Mesothelial cell of epicardium (in vitro differentiated cells): ENCODE data around the gene CGREF1. TPM values are rescaled to one million over a fixed set of nuclear protein-coding genes. Genes with fewer than 3 reads are reported as not detected.
A peak's percentile ranks its signal among the peaks of the same experiment; 100 is the strongest.

Source experiments
- DNase-seq, 2 experiments: peaks; one replicate each; pipeline ENCODE4 v3.0.0; 2021; ENCODE audit warnings: low spot score in 2 of 2; ENCODE audit not compliant: unreplicated experiment in 2 of 2
- H3K27ac Mint-ChIP-seq: 2 replicates; pipeline ENCODE4 v1.8.0; 2021; ENCODE audit warnings: mixed read lengths
- H3K27me3 Mint-ChIP-seq: 2 replicates; pipeline ENCODE4 v1.8.0; 2021; ENCODE audit warnings: low read depth, mixed read lengths
- H3K36me3 Mint-ChIP-seq: 2 replicates; pipeline ENCODE4 v1.8.0; 2021; ENCODE audit warnings: mixed read lengths
- H3K4me1 Mint-ChIP-seq: 2 replicates; pipeline ENCODE4 v1.8.0; 2021; ENCODE audit warnings: mixed read lengths
- H3K4me3 Mint-ChIP-seq: 2 replicates; pipeline ENCODE4 v1.8.0; 2021; ENCODE audit warnings: mild to moderate bottlenecking, moderate library complexity, mixed read lengths
- H3K9me3 Mint-ChIP-seq: 2 replicates; pipeline ENCODE4 v1.8.0; 2021; ENCODE audit warnings: mixed read lengths
- total RNA-seq: library from RNA; stranded (reverse); gene quantifications from 3 replicates; pipeline ENCODE4 v1.2.1, GENCODE V29; 2021
- TF ChIP-seq, protein P1 (sequence below): fragments of 200-600 bp; sonication (generic); IDR thresholded peaks from one replicate; pipeline ENCODE4 v1.5.0; 2021; ENCODE audit warnings: antibody characterized with exemption; ENCODE audit not compliant: unreplicated experiment

Gene CGREF1
- total RNA-seq, 1 donor from 2014 or later = 1.5 TPM

GRCh38 chr2:27082773-27083409, 36.0 kb downstream of the CGREF1 start:
- H3K4me1 Mint-ChIP-seq = peaks cover 39% of the 10 kb centered on the region
- H3K27me3 Mint-ChIP-seq = peaks cover 12% of the 10 kb centered on the region
- no peak overlapping the region for H3K4me3 Mint-ChIP-seq
- H3K9me3 Mint-ChIP-seq = no peaks in the 10 kb centered on the region
- no peak for DNase-seq
- TF ChIP-seq, protein P1, sequence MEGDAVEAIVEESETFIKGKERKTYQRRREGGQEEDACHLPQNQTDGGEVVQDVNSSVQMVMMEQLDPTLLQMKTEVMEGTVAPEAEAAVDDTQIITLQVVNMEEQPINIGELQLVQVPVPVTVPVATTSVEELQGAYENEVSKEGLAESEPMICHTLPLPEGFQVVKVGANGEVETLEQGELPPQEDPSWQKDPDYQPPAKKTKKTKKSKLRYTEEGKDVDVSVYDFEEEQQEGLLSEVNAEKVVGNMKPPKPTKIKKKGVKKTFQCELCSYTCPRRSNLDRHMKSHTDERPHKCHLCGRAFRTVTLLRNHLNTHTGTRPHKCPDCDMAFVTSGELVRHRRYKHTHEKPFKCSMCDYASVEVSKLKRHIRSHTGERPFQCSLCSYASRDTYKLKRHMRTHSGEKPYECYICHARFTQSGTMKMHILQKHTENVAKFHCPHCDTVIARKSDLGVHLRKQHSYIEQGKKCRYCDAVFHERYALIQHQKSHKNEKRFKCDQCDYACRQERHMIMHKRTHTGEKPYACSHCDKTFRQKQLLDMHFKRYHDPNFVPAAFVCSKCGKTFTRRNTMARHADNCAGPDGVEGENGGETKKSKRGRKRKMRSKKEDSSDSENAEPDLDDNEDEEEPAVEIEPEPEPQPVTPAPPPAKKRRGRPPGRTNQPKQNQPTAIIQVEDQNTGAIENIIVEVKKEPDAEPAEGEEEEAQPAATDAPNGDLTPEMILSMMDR = no peak
- no peaks in the 10 kb centered on the region for H3K36me3 Mint-ChIP-seq
- no peak overlapping the region for H3K27ac Mint-ChIP-seq

- peaks cover 7% of the 10 kb centered on the region for H3K27me3 Mint-ChIP-seq
- H3K36me3 Mint-ChIP-seq = no peaks in the 10 kb centered on the region
- no peaks in the 10 kb centered on the region for H3K9me3 Mint-ChIP-seq
- TF ChIP-seq, protein P1 = no peak
- no peak overlapping the region for H3K27ac Mint-ChIP-seq
- no peak overlapping the region for H3K4me3 Mint-ChIP-seq
- H3K4me1 Mint-ChIP-seq = peaks cover 42% of the 10 kb centered on the region
- DNase-seq = no peak
Observed at GRCh38 chr2:27081984-27082772, 36.8 kb downstream of the CGREF1 start.

DNA sequence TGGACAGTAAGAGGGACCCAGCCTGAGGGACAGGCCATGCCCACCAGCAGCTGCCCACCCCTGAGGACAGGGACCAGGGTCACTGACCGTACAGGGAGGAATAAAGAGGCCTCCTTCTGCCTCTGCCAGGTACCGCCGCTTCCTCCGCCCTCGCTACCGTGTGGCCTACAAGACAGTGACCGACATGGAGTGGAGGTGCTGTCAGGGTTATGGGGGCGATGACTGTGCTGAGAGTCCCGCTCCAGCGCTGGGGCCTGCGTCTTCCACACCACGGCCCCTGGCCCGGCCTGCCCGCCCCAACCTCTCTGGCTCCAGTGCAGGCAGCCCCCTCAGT, 38.4 kb downstream of the CGREF1 start:
- TF ChIP-seq, protein P1 = no peak
- H3K4me1 Mint-ChIP-seq = peaks cover 46% of the 10 kb centered on the region
- no peaks in the 10 kb centered on the region for H3K36me3 Mint-ChIP-seq
- H3K4me3 Mint-ChIP-seq = peak overlapping the region; percentile 77
- H3K9me3 Mint-ChIP-seq = no peaks in the 10 kb centered on the region
- peaks cover 3% of the 10 kb centered on the region for H3K27me3 Mint-ChIP-seq
- peak overlapping the region; percentile 88 for H3K27ac Mint-ChIP-seq
- DNase-seq = no peak

- H3K36me3 Mint-ChIP-seq = no peaks in the 10 kb centered on the region
- H3K9me3 Mint-ChIP-seq = no peaks in the 10 kb centered on the region
- peak overlapping the region; percentile 59 for H3K27ac Mint-ChIP-seq
- TF ChIP-seq, protein P1 = no peak
- DNase-seq = no peak
- no peaks in the 10 kb centered on the region for H3K27me3 Mint-ChIP-seq
- peak overlapping the region; percentile 77 for H3K4me3 Mint-ChIP-seq
- H3K4me1 Mint-ChIP-seq = peaks cover 45% of the 10 kb centered on the region
Observed at GRCh38 chr2:27080140-27080469, 38.8 kb downstream of the CGREF1 start.

- DNase-seq = no peak
- TF ChIP-seq, protein P1 = no peak
- Mint-ChIP-seq H3K4me1 (peaks cover 52% of the 10 kb centered on the region), H3K4me3 (peak overlapping the region; percentile 77), H3K27me3 (no peaks in the 10 kb centered on the region), H3K9me3 (no peaks in the 10 kb centered on the region), H3K36me3 (no peaks in the 10 kb centered on the region), H3K27ac (peak overlapping the region; percentile 67)
Observed at GRCh38 chr2:27079233-27080139, 39.4 kb downstream of the CGREF1 start.
